H1 (cell line): ENCODE data around the gene GRID2.
"Not testable (repeated sequence)": the region's sequence is repeated elsewhere in the genome, so short reads cannot be mapped to it uniquely, and the experiment has no call there.

Source experiments
- CHD1 ChIP-seq: IDR thresholded peaks from 2 replicates; pipeline ENCODE4 v1.6.1; 2012; ENCODE audit warnings: low read depth, low read length, improper control_type of control experiment
- CTCF ChIP-seq, 3 experiments: IDR thresholded peaks; 1 replicate in 2 of 3; 2 replicates in 1 of 3; pipeline versions ENCODE4 v1.5.1 to v1.6.1; 2011; ENCODE audit warnings: low read length in 3 of 3, mild to moderate bottlenecking in 3 of 3, inconsistent platforms in 2 of 3, low read depth in 1 of 3, moderate library complexity in 1 of 3; ENCODE audit not compliant: insufficient read depth in 1 of 3; ENCODE audit errors: control extremely low read depth in 1 of 3
- EP300 ChIP-seq, 2 experiments: IDR thresholded peaks; 1 replicate in 1 of 2; 2 replicates in 1 of 2; pipeline ENCODE4 v1.6.1; 2011 to 2012; ENCODE audit warnings: low read depth in 2 of 2, low read length in 2 of 2, mild to moderate bottlenecking in 2 of 2, borderline replicate concordance in 1 of 2, inconsistent platforms in 1 of 2, moderate library complexity in 1 of 2
- FOSL1 ChIP-seq: IDR thresholded peaks from 2 replicates; pipeline ENCODE4 v1.6.1; 2011; ENCODE audit warnings: mild to moderate bottlenecking, low read depth, low read length, moderate library complexity; ENCODE audit not compliant: insufficient read depth
- GABPA ChIP-seq: IDR thresholded peaks from 2 replicates; pipeline ENCODE4 v1.6.1; 2011; ENCODE audit warnings: mild to moderate bottlenecking, low read length, moderate library complexity, borderline replicate concordance; ENCODE audit not compliant: insufficient read depth
- MAX ChIP-seq: IDR thresholded peaks from 2 replicates; pipeline ENCODE4 v1.6.1; 2012; ENCODE audit warnings: inconsistent platforms
- POLR2AphosphoS5 ChIP-seq: IDR thresholded peaks from 2 replicates; pipeline ENCODE4 v1.6.1; 2011; ENCODE audit warnings: low read depth, low read length
- RBBP5 ChIP-seq: IDR thresholded peaks from 2 replicates; pipeline ENCODE4 v1.7.1; 2012; ENCODE audit warnings: low read depth, mild to moderate bottlenecking, inconsistent platforms, low read length, moderate library complexity, borderline replicate concordance
- RFX5 ChIP-seq: IDR thresholded peaks from 2 replicates; pipeline ENCODE4 v1.6.1; 2011; ENCODE audit warnings: low read depth, low read length, improper control_type of control experiment, borderline replicate concordance
- SP1 ChIP-seq: IDR thresholded peaks from 2 replicates; pipeline ENCODE4 v1.6.1; 2011; ENCODE audit warnings: low read depth, low read length
- SP4 ChIP-seq: IDR thresholded peaks from 2 replicates; pipeline ENCODE4 v1.6.1; 2012; ENCODE audit warnings: low read length, inconsistent platforms
- SUZ12 ChIP-seq: fragments of 200-600 bp; sonication (generic); IDR thresholded peaks from 2 replicates; pipeline ENCODE4 v1.6.1; 2012; ENCODE audit warnings: mild to moderate bottlenecking, inconsistent platforms, low read length, moderate library complexity, mixed read lengths
- TF ChIP-seq, protein P1 (sequence below): IDR thresholded peaks from 2 replicates; pipeline ENCODE4 v1.6.1; 2011; ENCODE audit warnings: low read length, improper control_type of control experiment

- TF ChIP-seq CHD1; SUZ12; POLR2AphosphoS5; SP4; CTCF (IDR thresholded peaks at IDR 0.05; ENCODE audit: control extremely low read depth in 1 of 3, insufficient read depth in 1 of 3, low read depth in 1 of 3, low read length in 3 of 3); EP300 (IDR thresholded peaks at IDR 0.05; ENCODE audit: borderline replicate concordance in 1 of 2, low read depth in 2 of 2, low read length in 2 of 2); RBBP5; SP1; FOSL1; MAX; GABPA; RFX5: not testable (repeated sequence)
- TF ChIP-seq, protein P1, sequence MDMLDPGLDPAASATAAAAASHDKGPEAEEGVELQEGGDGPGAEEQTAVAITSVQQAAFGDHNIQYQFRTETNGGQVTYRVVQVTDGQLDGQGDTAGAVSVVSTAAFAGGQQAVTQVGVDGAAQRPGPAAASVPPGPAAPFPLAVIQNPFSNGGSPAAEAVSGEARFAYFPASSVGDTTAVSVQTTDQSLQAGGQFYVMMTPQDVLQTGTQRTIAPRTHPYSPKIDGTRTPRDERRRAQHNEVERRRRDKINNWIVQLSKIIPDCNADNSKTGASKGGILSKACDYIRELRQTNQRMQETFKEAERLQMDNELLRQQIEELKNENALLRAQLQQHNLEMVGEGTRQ: not testable (repeated sequence)
Observed at GRCh38 chr4:92403525-92403924, 99.8 kb downstream of the GRID2 start.
